AG09309 (cell line): ENCODE results near the gene KCTD5.
"Not testable (repeated sequence)": the region's sequence is repeated elsewhere in the genome, so short reads cannot be mapped to it uniquely, and the experiment has no call there.

Experiments used
- DNase-seq: peaks from one replicate; pipeline ENCODE4 v3.0.0-alpha.2; 2010; ENCODE audit warnings: low read depth
- H3K4me3 ChIP-seq: 2 replicates; pipeline ENCODE4 v1.5.1; 2011; ENCODE audit warnings: mild to moderate bottlenecking, low read depth, low read length, moderate library complexity; ENCODE audit not compliant: control insufficient read depth
- TF ChIP-seq, protein P1 (sequence below): IDR thresholded peaks from 2 replicates; pipeline ENCODE4 v1.5.1; 2011; ENCODE audit warnings: mild to moderate bottlenecking, low read depth, low read length, inconsistent platforms; ENCODE audit not compliant: insufficient read depth, control insufficient read depth; ENCODE audit errors: missing control alignments

KCTD5 gene

DNA sequence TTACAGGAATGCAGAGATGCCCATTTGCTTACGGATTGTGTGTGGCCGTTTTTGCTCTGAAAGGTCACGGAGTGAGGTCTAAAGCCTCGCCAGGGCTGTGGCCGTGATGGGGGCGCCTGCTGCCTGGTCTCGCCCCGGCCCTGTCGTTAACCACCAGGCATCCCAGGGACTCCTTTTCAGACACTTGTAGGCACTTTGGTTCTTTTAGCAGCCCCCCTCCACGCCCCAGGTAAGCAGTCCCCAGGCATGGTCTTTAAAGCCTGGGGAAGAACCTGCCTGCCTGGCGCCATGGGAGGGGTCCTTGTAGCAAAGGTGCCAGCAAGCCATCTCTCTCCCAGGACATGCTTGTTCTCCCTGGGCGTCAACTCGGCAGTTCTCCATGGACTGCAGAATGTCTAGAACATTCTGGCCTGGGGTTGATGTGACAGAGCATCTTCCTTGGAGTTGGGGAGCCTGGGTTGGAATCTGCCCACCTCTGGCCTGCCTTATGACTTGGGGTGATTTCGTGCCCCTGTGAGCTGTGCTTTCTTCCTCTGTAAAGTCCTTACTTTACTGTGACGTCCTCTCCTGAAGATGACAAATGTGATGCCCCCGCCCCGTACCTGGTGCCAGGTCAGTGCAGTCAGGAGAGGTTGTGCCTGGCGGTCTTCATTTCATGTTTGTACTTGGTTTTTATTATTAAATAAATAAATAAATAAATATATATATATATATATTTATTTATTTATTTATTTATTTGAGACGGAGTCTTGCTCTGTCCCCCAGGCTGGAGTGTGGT is 5.4 kb downstream of the KCTD5 start:
- H3K4me3 ChIP-seq = no peak overlapping the region
- DNase-seq = no peak
- TF ChIP-seq, protein P1, sequence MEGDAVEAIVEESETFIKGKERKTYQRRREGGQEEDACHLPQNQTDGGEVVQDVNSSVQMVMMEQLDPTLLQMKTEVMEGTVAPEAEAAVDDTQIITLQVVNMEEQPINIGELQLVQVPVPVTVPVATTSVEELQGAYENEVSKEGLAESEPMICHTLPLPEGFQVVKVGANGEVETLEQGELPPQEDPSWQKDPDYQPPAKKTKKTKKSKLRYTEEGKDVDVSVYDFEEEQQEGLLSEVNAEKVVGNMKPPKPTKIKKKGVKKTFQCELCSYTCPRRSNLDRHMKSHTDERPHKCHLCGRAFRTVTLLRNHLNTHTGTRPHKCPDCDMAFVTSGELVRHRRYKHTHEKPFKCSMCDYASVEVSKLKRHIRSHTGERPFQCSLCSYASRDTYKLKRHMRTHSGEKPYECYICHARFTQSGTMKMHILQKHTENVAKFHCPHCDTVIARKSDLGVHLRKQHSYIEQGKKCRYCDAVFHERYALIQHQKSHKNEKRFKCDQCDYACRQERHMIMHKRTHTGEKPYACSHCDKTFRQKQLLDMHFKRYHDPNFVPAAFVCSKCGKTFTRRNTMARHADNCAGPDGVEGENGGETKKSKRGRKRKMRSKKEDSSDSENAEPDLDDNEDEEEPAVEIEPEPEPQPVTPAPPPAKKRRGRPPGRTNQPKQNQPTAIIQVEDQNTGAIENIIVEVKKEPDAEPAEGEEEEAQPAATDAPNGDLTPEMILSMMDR = no peak

DNA sequence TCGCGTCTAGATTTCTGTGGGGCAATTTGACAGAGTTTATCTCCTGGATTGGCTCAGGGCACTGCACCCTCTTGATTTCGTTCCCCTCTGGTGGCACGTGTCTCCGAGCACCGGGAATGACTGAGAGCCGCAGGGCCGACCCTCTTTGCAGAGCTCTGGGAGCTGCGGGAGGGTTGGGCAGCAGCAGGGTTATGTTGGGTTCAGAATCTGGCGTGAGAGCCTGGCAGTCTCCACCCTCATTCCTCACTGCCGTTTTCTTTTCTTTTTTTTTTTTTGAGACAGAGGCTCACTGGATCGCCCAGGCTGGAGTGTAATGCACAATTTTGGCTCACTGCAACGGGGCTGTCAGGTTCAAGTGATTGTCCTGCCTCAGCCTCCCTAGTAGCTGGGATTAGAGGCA is 7.1 kb downstream of the KCTD5 start:
- DNase-seq, H3K4me3 ChIP-seq: not testable (repeated sequence)

DNA sequence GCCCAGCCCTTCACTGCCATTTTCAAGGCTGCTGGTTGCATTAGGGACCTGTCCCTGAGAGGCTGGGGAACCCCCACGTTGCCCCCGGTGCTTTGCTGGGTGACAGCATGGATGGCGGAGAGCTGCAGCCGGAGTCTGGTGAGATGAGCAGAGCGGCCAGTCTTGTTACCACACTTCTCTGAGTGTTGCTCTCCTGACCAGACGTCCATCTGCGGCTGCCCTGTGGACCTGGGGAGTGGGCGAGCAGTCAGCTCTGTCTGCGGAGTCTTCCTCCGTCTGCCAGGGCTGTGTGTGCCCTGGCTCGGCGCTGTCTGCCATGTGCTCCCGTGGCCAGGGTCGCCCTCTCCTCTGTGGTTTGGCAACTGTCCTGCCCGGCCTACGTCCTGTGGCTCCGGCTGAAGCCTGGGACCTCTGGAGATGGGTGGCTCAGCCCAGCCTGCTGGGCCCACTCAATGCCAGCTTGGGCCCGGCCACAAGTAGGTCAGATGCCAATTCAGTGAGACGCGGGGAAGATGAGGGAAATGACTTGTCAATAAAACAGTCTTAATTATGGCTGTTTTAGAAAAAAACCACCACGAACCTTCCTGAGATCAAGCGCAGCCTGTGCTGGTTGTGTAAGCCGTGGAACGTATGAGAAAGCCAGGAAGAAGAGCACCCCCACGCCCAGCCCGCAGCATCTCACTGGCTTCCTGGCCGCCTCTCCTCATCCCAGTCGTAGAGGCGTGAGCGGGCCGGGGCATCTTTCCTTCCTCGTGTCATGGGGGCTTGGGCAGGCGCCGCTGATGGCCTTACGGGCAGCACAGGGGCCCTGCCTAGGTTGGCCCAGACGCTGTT is 7.9 kb downstream of the KCTD5 start:
- H3K4me3 ChIP-seq = no peak overlapping the region

DNA sequence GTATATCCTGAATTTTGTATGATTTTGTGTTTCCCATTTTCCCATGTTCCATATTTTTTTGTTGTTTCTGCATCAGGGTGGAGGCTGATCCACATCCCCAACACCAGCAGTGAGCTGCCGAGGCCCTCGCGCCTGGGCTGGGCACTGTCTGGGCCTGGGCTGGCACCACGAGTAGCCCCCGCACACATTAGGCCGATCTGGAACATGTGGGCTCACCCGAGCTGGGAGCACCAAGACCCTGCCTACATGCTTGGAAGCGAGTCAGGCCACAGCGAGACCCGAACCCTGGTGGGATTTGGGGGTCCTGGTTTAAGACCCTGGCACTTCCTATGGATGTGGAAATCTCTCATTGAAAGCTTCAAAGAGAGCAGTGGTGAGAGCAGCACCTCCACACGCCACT is 8.5 kb downstream of the KCTD5 start:
- no peak for DNase-seq
- TF ChIP-seq, protein P1 = no peak

More for the DNA sequence above, 7.9 kb downstream of the KCTD5 start:
- TF ChIP-seq, protein P1 = no peak
- no peak for DNase-seq

DNA sequence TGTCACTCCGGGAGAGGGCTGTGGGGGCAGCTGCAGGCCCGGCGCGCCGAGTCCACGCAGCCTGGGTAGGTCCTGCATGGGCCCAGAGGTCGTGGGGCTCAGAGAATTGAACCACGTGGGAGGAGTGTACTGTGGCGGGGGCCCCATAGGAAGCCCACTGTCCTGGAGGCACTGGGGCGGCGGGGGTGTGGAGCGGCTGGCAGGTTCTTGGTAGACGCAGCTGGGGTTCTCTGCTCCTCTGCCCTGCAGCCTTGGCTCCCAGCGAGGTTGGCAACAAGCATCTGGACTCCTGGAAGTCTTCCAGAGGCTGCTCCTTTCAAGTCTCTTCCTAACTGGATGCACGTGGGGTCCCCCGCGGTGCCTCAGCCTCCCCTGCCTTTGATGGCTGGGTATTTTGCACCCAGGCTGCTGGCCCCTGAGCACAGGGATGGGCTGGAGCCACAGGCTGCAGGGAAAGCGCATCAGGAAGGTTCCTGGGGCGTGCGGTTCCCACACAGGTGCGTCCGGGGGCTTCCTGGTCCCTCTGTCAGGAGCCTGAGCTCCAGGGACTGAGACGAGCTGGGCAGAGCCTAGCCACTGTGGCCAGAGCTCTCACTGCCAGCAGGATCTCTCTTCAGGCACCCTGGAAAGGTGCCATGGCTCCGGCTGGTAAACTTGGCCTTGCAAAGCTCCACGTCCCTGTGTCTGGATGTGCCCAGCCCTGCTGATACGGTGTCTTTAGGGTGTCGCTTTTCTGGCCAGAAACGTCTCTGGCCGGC is 9.3 kb downstream of the KCTD5 start:
- DNase-seq = no peak
- TF ChIP-seq, protein P1 = no peak
- H3K4me3 ChIP-seq = no peak overlapping the region

More for the DNA sequence above, 8.5 kb downstream of the KCTD5 start:
- H3K4me3 ChIP-seq = no peak overlapping the region

DNA sequence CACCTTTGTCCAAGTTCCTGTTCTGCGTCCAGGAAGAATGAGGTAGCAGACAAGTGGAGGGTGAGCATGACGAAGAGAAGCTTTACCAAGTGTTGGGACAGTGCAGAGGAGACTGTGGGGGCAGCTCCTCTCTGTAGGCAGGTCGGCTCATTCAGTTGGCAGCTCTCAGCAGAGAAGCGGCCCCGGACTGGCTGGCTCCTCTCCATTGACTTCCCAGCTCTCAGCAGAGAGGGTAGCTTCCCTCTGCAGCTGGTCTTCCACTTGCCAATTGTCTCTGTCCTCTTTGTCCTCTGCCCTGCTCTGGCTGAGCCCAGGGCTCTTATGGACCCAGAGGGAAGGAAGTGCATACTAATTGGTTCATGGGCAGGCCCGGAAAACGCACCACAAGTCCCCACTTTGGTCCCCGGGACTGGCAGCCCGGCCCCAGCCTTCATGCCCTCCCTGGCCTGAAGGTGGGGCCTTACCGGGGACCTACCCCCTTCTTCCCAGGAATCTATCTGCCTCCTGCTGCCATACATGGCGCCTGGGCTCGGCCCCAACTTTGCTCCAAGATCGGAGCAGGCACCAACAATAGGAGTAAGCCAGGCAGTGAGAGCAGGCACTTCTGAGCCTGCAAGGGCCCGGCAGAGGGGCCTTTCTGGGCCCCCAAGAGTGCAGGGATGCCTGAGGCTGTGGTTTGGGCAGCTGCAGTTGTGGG is 10.1 kb downstream of the KCTD5 start:
- TF ChIP-seq, protein P1 = no peak
- no peak for DNase-seq
- no peak overlapping the region for H3K4me3 ChIP-seq
